GM12878 (cell line): ENCODE measurements around the gene CPA4. TPM values are rescaled to one million over a fixed set of nuclear protein-coding genes. Genes with fewer than 3 reads are reported as not detected.

Source experiments
- ATAC-seq: fragments of 200-7000 bp; cut with Tn5 transposase; 3 replicates; pipeline ENCODE4 v1.9.1; 2020; ENCODE audit warnings: mild to moderate bottlenecking, moderate library complexity
- BruUV-seq: library from RNA; stranded (reverse); fragments of 400-500 nt; replicated peaks from 2 replicates; lab custom pipeline; 2021; lab: Mats Ljungman, UMichigan
- CTCF ChIA-PET: fragments of 300-600 bp; sonication (Branson Sonifier 250); formaldehyde crosslinking; extraction: SDS; loops from one replicate; lab custom pipeline; 2021; ENCODE audit warnings: inconsistent platforms; lab: Yijun Ruan, JAX
- POLR2A ChIA-PET: fragments of 350-600 bp; formaldehyde crosslinking; extraction: SDS; loops from one replicate; lab custom pipeline; 2021; ENCODE audit warnings: inconsistent platforms; lab: Charles Lee
- RAD21 ChIA-PET: fragments of 300-600 bp; sonication (Branson Sonifier 250); formaldehyde crosslinking; loops from one replicate; lab custom pipeline; 2023; ENCODE audit warnings: antibody characterized with exemption; ENCODE audit not compliant: unreplicated experiment; lab: Charles Lee
- SMC1A ChIA-PET: fragments of 300-600 bp; sonication (Branson Sonifier 250); formaldehyde crosslinking; loops from one replicate; lab custom pipeline; 2023; ENCODE audit not compliant: unreplicated experiment, uncharacterized antibody; lab: Charles Lee
- DNase-seq: peaks from one replicate; pipeline ENCODE4 v3.0.0-alpha.2; 2011; ENCODE audit warnings: low read depth, low spot score
- FAIRE-seq: peaks from 3 replicates; lab custom pipeline; 2011; peaks lifted over from hg19 to GRCh38; lab: Jason Lieb, UNC
- H2AFZ ChIP-seq: 2 replicates; pipeline ENCODE4 v1.6.0; 2011; ENCODE audit warnings: low read depth, low read length, control low read depth; ENCODE audit not compliant: control insufficient read depth
- H3K27ac ChIP-seq: 2 replicates; pipeline ENCODE4 v1.5.1; 2011; ENCODE audit warnings: control low read depth; ENCODE audit not compliant: control insufficient read depth, insufficient read depth
- H3K27me3 ChIP-seq, 2 experiments: replicated peaks in 1 of 2; 2 replicates each; pipeline versions ENCODE4 v1.6.0 to v1.6.1; 2011; ENCODE audit warnings: low read length in 1 of 2; ENCODE audit not compliant: control insufficient read depth in 2 of 2, insufficient read depth in 2 of 2
- H3K36me3 ChIP-seq, 2 experiments: 2 replicates each; pipeline ENCODE4 v1.5.1; 2011; ENCODE audit warnings: low read length in 1 of 2; ENCODE audit not compliant: control insufficient read depth in 2 of 2, insufficient read depth in 2 of 2
- H3K4me1 ChIP-seq: 2 replicates; pipeline ENCODE4 v1.6.1; 2011; ENCODE audit warnings: mild to moderate bottlenecking, low read length, moderate library complexity, mixed read lengths; ENCODE audit not compliant: control insufficient read depth, insufficient read depth
- H3K4me2 ChIP-seq: 2 replicates; pipeline ENCODE4 v1.6.0; 2011; ENCODE audit warnings: control low read depth; ENCODE audit not compliant: control insufficient read depth, insufficient read depth
- H3K4me3 ChIP-seq: fragments of 200-600 bp; sonication (generic); 2 replicates; pipeline ENCODE4 v1.5.1; 2016
- H3K79me2 ChIP-seq: 2 replicates; pipeline ENCODE4 v1.6.0; 2011; ENCODE audit warnings: low read length; ENCODE audit not compliant: control insufficient read depth, insufficient read depth
- H3K9ac ChIP-seq: 2 replicates; pipeline ENCODE4 v1.8.0; 2011; ENCODE audit warnings: low read length, control low read depth, mixed read lengths; ENCODE audit not compliant: control insufficient read depth, insufficient read depth
- H3K9me3 ChIP-seq: replicated peaks from 3 replicates; pipeline ENCODE4 v1.5.1; 2011; ENCODE audit warnings: mild to moderate bottlenecking, low read length; ENCODE audit not compliant: control insufficient read depth, insufficient read depth
- H4K20me1 ChIP-seq: 2 replicates; pipeline ENCODE4 v1.6.0; 2011; ENCODE audit not compliant: control insufficient read depth, insufficient read depth
- BHLHE40 ChIP-seq, 2 experiments: fragments of 450-650 bp in 1 of 2; IDR thresholded peaks; 2 replicates each; pipeline ENCODE4 v1.6.1; 2011 to 2017; ENCODE audit warnings: low read depth in 2 of 2, borderline replicate concordance in 1 of 2, improper control_type of control experiment in 1 of 2, low read length in 1 of 2, mild to moderate bottlenecking in 1 of 2
- CREM ChIP-seq: IDR thresholded peaks from 2 replicates; pipeline ENCODE4 v1.6.1; 2014; ENCODE audit warnings: antibody characterized with exemption, low read depth
- HDAC6 ChIP-seq: fragments of 200-600 bp; sonication (generic); IDR thresholded peaks from one replicate; pipeline ENCODE4 v1.8.0; 2017; ENCODE audit warnings: antibody characterized with exemption; ENCODE audit not compliant: unreplicated experiment
- HDGF ChIP-seq: fragments of 450-650 bp; IDR thresholded peaks from 2 replicates; pipeline ENCODE4 v1.6.1; 2016; ENCODE audit warnings: antibody characterized with exemption
- MTA3 ChIP-seq: IDR thresholded peaks from 2 replicates; pipeline ENCODE4 v1.6.1; 2012; ENCODE audit warnings: low read length, inconsistent platforms, borderline replicate concordance
- MYB ChIP-seq: fragments of 150-350 bp; IDR thresholded peaks from 2 replicates; pipeline ENCODE4 v1.6.1; 2014; ENCODE audit warnings: mild to moderate bottlenecking, low read depth, low read length, borderline replicate concordance
- STAT1 ChIP-seq: fragments of 450-650 bp; conservative IDR thresholded peaks from 2 replicates; pipeline ENCODE4 v1.6.1; 2014; ENCODE audit warnings: antibody characterized with exemption, mild to moderate bottlenecking
- WGBS: methylation state at CpG from one replicate; pipeline ENCODE4 v1.1.6; 2016; ENCODE audit warnings: low lambda C conversion rate; ENCODE audit not compliant: insufficient replicate concordance, insufficient coverage; ENCODE audit errors: missing lambda C conversion rate; 5-methylcytosine and 5-hydroxymethylcytosine counted together
- in situ Hi-C: fragments of 300-500 bp; cut with MboI; formaldehyde crosslinking; loops from 9 replicates; pipeline ENCODE4 v1.14.3; 2018; ENCODE audit warnings: mixed read lengths
- intact Hi-C: fragments of 100-400 bp; cut with micrococcal nuclease; formaldehyde crosslinking; loops from one replicate; pipeline ENCODE4 v1.14.2; 2022; ENCODE audit not compliant: unreplicated experiment
- polyA plus RNA-seq, 11 experiments: library from polyadenylated mRNA; depleted of rRNA in 4 of 11; unstranded in 6 of 11; stranded (reverse) in 5 of 11; fragments of >200 nt; fragmentation: Nextera tagmentation in 4 of 11; fragmentation: Illumina TruSeq in 1 of 11; extraction: Ambion mirVana in 4 of 11; extraction: Trizol in 1 of 11; gene quantifications; 1 replicate in 1 of 11; 2 replicates in 10 of 11; pipeline versions ENCODE4 v1.2.1 to v1.2.3, GENCODE V29; 2011 to 2016; ENCODE audit warnings: inconsistent platforms in 2 of 11, missing spikeins in 2 of 11, low read depth in 1 of 11
- total RNA-seq, 4 experiments: library from RNA; depleted of rRNA in 3 of 4; stranded (reverse); fragments of >200 nt in 3 of 4; fragmentation: Illumina TruSeq in 1 of 4; extraction: Trizol in 1 of 4; gene quantifications; 2 replicates each; pipeline versions ENCODE4 v1.2.1 to v1.2.3, GENCODE V29; 2013 to 2021
- TF ChIP-seq, protein P1 (sequence below): fragments of 450-650 bp; IDR thresholded peaks from 2 replicates; pipeline ENCODE4 v1.6.1; 2017; ENCODE audit warnings: low read depth, mild to moderate bottlenecking, moderate library complexity

Gene CPA4
- total and polyA plus RNA-seq, 10 of the 15 experiments (the other 5 are each of a cell fraction or from before 2014, with no cell fraction given): 0.05 to 0.35 (median 0.18) TPM; not detected in 1

DNA sequence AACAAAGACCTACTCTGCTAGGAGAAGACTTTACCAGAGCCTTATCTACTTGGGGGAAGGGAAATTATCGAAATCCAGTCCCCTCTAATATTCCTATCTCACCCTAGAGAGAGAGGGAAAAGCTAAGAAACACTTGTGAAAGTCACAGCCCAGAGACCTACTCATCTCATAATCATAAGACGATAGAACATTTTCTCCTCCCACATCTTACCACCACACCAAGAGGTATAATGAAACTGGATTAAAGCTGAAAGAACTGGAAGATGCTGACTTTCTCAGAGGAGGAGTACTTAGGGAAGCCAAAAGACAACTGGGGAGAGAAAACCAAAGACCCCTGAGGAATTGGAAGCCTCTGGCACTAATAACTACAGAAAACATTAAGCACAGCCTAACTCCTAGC lies 40.9 kb downstream of the CPA4 start (continued):
- TF ChIP-seq, protein P1, sequence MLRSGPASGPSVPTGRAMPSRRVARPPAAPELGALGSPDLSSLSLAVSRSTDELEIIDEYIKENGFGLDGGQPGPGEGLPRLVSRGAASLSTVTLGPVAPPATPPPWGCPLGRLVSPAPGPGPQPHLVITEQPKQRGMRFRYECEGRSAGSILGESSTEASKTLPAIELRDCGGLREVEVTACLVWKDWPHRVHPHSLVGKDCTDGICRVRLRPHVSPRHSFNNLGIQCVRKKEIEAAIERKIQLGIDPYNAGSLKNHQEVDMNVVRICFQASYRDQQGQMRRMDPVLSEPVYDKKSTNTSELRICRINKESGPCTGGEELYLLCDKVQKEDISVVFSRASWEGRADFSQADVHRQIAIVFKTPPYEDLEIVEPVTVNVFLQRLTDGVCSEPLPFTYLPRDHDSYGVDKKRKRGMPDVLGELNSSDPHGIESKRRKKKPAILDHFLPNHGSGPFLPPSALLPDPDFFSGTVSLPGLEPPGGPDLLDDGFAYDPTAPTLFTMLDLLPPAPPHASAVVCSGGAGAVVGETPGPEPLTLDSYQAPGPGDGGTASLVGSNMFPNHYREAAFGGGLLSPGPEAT: no peak
- TF ChIP-seq HDGF (no peak), MTA3 (no peak), MYB (no peak), STAT1 (no peak)

DNA sequence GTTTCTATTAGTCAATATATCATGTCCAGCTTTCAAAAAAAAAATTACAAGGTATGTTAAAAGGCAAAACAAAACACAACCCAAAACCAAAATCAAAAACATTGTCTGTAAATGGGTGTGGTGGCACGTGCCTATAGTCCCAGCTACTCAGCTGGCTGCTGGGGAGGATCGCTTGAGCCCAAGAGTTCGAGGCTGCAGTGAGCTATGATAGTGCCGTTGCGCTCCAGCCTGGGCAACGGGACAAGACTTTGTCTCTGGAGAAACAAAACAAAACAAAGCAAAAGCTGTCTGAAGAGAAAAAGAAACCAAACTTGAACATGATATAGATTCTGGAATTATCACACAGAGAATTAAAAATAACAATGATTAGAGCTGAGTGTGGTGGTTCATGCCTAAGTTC lies 41.3 kb downstream of the CPA4 start:
- Histone ChIP-seq H3K4me1 (no peaks in the 10 kb centered on the region), H3K4me2 (no peak overlapping the region), H3K9me3 (no peaks in the 10 kb centered on the region), H3K36me3 (no peaks in the 10 kb centered on the region), H3K79me2 (no peaks in the 10 kb centered on the region), H3K27me3 (no peaks in the 10 kb centered on the region), H3K4me3 (no peak overlapping the region), H3K9ac (no peak overlapping the region), H2AFZ (no peak overlapping the region), H4K20me1 (no peaks in the 10 kb centered on the region), H3K27ac (no peak overlapping the region)
- ATAC-seq (no peak), FAIRE-seq (no peak), DNase-seq (no peak)
- CTCF ChIA-PET: interaction anchor here (1.3 to 1.9 kb wide), 2 partner anchors 10 to 150 kb away, joined by 3 to 4 read pairs; no protein-coding TSS in a partner anchor
- in situ Hi-C loops: no loop called here
- peak in 1 of 2 experiments; percentile 21; a peak in 1 of 4 replicates for TF ChIP-seq BHLHE40 (IDR thresholded peaks at IDR 0.05; ENCODE audit: borderline replicate concordance in 1 of 2, low read depth in 2 of 2, low read length in 1 of 2)
- no peak for TF ChIP-seq CREM
- no peak for TF ChIP-seq HDAC6
- RAD21 ChIA-PET: interaction anchor here (1.3 kb wide), 1 partner anchor 262 kb away, joined by 3 read pairs; no protein-coding TSS in a partner anchor
- BruUV-seq: no TSS peak
- POLR2A ChIA-PET: no interaction called here
- intact Hi-C loops: no loop called here
- SMC1A ChIA-PET: no interaction called here
- WGBS: 78% methylated on average over 6 of the region's 6 CpGs
